GM10248 (cell line): ENCODE measurements around the gene TBX2.

Experiments
- CTCF ChIA-PET: fragments of 300-600 bp; sonication (Branson Sonifier 250); formaldehyde crosslinking; extraction: SDS; loops from one replicate; lab custom pipeline; 2021; ENCODE audit warnings: antibody characterized with exemption; lab: Yijun Ruan, JAX
- POLR2A ChIA-PET: fragments of 350-650 bp; sonication (Branson Sonifier 250); formaldehyde crosslinking; extraction: SDS; loops from one replicate; lab custom pipeline; 2020; ENCODE audit warnings: antibody characterized with exemption; lab: Yijun Ruan, JAX
- DNase-seq: peaks from one replicate; pipeline ENCODE4 v3.0.0; 2012; ENCODE audit errors: extremely low spot score
- CTCF ChIP-seq: IDR thresholded peaks from 2 replicates; pipeline ENCODE4 v1.5.1; 2012; ENCODE audit warnings: mild to moderate bottlenecking, low read depth; ENCODE audit errors: extremely low read depth, missing control alignments, control extremely low read depth

TBX2 gene

GRCh38 chr17:61404663-61404912, 4.9 kb downstream of the TBX2 start:
- no peak for DNase-seq
- TF ChIP-seq CTCF = no peak
- ChIA-PET CTCF (no interaction called here), POLR2A (no interaction called here)

GRCh38 chr17:61404913-61405685, 5.5 kb downstream of the TBX2 start:
- POLR2A ChIA-PET = no interaction called here
- no peak for TF ChIP-seq CTCF
- CTCF ChIA-PET = no interaction called here
- DNase-seq = no peak

GRCh38 chr17:61405686-61406536, 6.3 kb downstream of the TBX2 start:
- CTCF ChIA-PET = interaction anchor here (1.2 to 1.4 kb wide), 2 partner anchors 431 to 704 kb away, joined by 3 read pairs; no protein-coding TSS in a partner anchor
- POLR2A ChIA-PET = no interaction called here
- TF ChIP-seq CTCF = no peak
- DNase-seq = no peak

GRCh38 chr17:61406537-61406845, 6.8 kb downstream of the TBX2 start:
- POLR2A ChIA-PET = no interaction called here
- CTCF ChIA-PET = interaction anchor here (1.2 to 1.4 kb wide), 2 partner anchors 430 to 703 kb away, joined by 3 read pairs; no protein-coding TSS in a partner anchor
- no peak for DNase-seq
- TF ChIP-seq CTCF = no peak

GRCh38 chr17:61406971-61407911, 7.6 kb downstream of the TBX2 start:
- POLR2A ChIA-PET = no interaction called here
- CTCF ChIA-PET = interaction anchor here (1.2 to 1.4 kb wide), 2 partner anchors 429 to 702 kb away, joined by 3 read pairs; no protein-coding TSS in a partner anchor
- DNase-seq = no peak
- no peak for TF ChIP-seq CTCF
